GM23248 (cell line): ENCODE data around the gene BAZ2B. TPM values are rescaled to one million over a fixed set of nuclear protein-coding genes. Genes with fewer than 3 reads are reported as not detected.

Experiments
- DNase-seq: peaks from one replicate; pipeline ENCODE4 v3.0.0-alpha.2; 2015
- H2AFZ ChIP-seq: fragments of 200-600 bp; sonication (generic); 2 replicates; pipeline ENCODE4 v1.6.1; 2016; ENCODE audit warnings: antibody characterized with exemption
- H3F3A ChIP-seq: fragments of 200-600 bp; sonication (generic); 2 replicates; pipeline ENCODE4 v1.6.1; 2016; ENCODE audit warnings: mild to moderate bottlenecking, antibody characterized with exemption, mixed run types; ENCODE audit not compliant: insufficient read depth
- H3K27ac ChIP-seq: fragments of 200-600 bp; sonication (generic); 2 replicates; pipeline ENCODE4 v1.5.1; 2016; ENCODE audit warnings: mild to moderate bottlenecking
- H3K27me3 ChIP-seq: fragments of 200-600 bp; sonication (generic); replicated peaks from 2 replicates; pipeline ENCODE4 v1.6.1; 2016; ENCODE audit warnings: mild to moderate bottlenecking; ENCODE audit not compliant: insufficient read depth
- H3K36me3 ChIP-seq: fragments of 200-600 bp; sonication (generic); 2 replicates; pipeline ENCODE4 v1.6.1; 2016; ENCODE audit warnings: low read depth, mild to moderate bottlenecking
- H3K4me1 ChIP-seq: fragments of 200-600 bp; sonication (generic); 2 replicates; pipeline ENCODE4 v1.6.1; 2016; ENCODE audit warnings: mild to moderate bottlenecking; ENCODE audit not compliant: insufficient read depth
- H3K4me2 ChIP-seq: fragments of 200-600 bp; sonication (generic); one replicate; pipeline ENCODE4 v1.6.1; 2016; ENCODE audit warnings: mild to moderate bottlenecking; ENCODE audit not compliant: unreplicated experiment
- H3K4me3 ChIP-seq: fragments of 200-600 bp; sonication (generic); 2 replicates; pipeline ENCODE4 v1.5.1; 2016; ENCODE audit warnings: mild to moderate bottlenecking
- H3K79me2 ChIP-seq: fragments of 200-600 bp; sonication (generic); 2 replicates; pipeline ENCODE4 v1.6.1; 2016; ENCODE audit warnings: mild to moderate bottlenecking; ENCODE audit not compliant: insufficient read depth
- H3K9ac ChIP-seq: fragments of 200-600 bp; sonication (generic); 2 replicates; pipeline ENCODE4 v1.6.1; 2016; ENCODE audit warnings: mild to moderate bottlenecking
- H3K9me2 ChIP-seq: fragments of 200-600 bp; sonication (generic); 2 replicates; pipeline ENCODE4 v1.6.1; 2016; ENCODE audit warnings: mixed run types, mild to moderate bottlenecking, moderate library complexity; ENCODE audit not compliant: insufficient read depth
- H3K9me3 ChIP-seq: fragments of 200-600 bp; sonication (generic); one replicate; pipeline ENCODE4 v1.6.1; 2017; ENCODE audit warnings: low read depth
- H4K20me1 ChIP-seq: fragments of 200-600 bp; sonication (generic); 2 replicates; pipeline ENCODE4 v1.6.0; 2016; ENCODE audit not compliant: insufficient read depth
- EZH2 ChIP-seq: fragments of 200-600 bp; sonication (generic); IDR thresholded peaks from 2 replicates; pipeline ENCODE4 v1.6.1; 2018; ENCODE audit warnings: antibody characterized with exemption, mild to moderate bottlenecking; ENCODE audit not compliant: insufficient read depth, poor library complexity, severe bottlenecking
- EZH2phosphoT487 ChIP-seq: fragments of 200-600 bp; sonication (generic); IDR thresholded peaks from 2 replicates; pipeline ENCODE4 v1.6.1; 2018; ENCODE audit warnings: antibody characterized with exemption, moderate library complexity, mild to moderate bottlenecking, low read depth; ENCODE audit not compliant: insufficient read depth
- WGBS, 2 experiments: methylation state at CpG; one replicate each; pipeline ENCODE4 v1.1.6; 2015 to 2017; ENCODE audit warnings: low lambda C conversion rate in 2 of 2, low coverage in 1 of 2; ENCODE audit errors: missing lambda C conversion rate in 2 of 2; 5-methylcytosine and 5-hydroxymethylcytosine counted together
- in situ Hi-C: fragments of 300-500 bp; cut with MboI; formaldehyde crosslinking; loops from 2 replicates; pipeline ENCODE4 v1.15.0; 2020
- polyA plus RNA-seq: library from polyadenylated mRNA; unstranded; fragments of >200 nt; fragmentation: Nextera tagmentation; extraction: Ambion mirVana; gene quantifications from 2 replicates; pipeline ENCODE4 v1.2.1, GENCODE V29; 2016
- total RNA-seq: library from RNA; depleted of rRNA; stranded (reverse); fragments of >200 nt; shearing (Covaris generic); gene quantifications from 2 replicates; pipeline ENCODE4 v1.2.3, GENCODE V29; 2014

Gene BAZ2B
- total and polyA plus RNA-seq, 2 experiments from 2014 or later, result 17.0 to 20.5 TPM

DNA sequence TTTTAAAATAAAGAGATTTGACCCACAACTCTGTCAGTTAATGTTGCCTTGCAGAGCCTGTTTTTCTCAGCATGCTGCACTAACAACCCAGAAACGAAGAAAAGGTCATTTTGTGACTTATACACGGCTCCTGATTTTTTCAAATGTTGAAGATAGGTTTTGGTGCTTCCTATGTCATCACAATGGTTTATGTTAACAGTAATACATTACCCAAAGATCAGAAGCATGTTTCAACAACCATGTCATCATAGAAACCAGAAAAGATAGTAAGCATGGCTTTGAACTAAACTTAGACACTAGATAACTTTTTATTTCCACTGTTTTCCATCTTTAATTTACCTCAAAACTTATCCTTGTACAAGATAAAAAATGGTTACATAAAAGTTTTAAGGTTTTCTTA lies 10.1 kb downstream of the BAZ2B start:
- Histone ChIP-seq H2AFZ (no peak overlapping the region), H3K79me2 (peaks cover 84% of the 10 kb centered on the region), H3K9ac (no peak overlapping the region), H3K4me2 (no peak overlapping the region), H3K9me3 (no peaks in the 10 kb centered on the region), H3K9me2 (no peaks in the 10 kb centered on the region), H3K27ac (no peak overlapping the region), H3K36me3 (no peaks in the 10 kb centered on the region), H3K4me3 (no peak overlapping the region), H3K27me3 (no peaks in the 10 kb centered on the region), H3F3A (no peaks in the 10 kb centered on the region), H4K20me1 (no peaks in the 10 kb centered on the region), H3K4me1 (peaks cover 4% of the 10 kb centered on the region; the same call in 1 of the 2 replicates)
- WGBS, 2 experiments, result 87 to 93% methylated on average over 2 of the region's 2 CpGs
- TF ChIP-seq EZH2 (no peak), EZH2phosphoT487 (no peak)
- no peak for DNase-seq
- in situ Hi-C loops, result no loop called here

GRCh38 chr2:159605441-159606178 lies 10.7 kb downstream of the BAZ2B start:
- 41 to 44% methylated on average over 3 of the region's 3 CpGs for WGBS, 2 experiments
- no peaks in the 10 kb centered on the region for H3K27me3 ChIP-seq
- H3K4me2 ChIP-seq, result no peak overlapping the region
- H3K4me3 ChIP-seq, result no peak overlapping the region
- no peaks in the 10 kb centered on the region for H3K9me2 ChIP-seq
- H2AFZ ChIP-seq, result no peak overlapping the region
- H3K27ac ChIP-seq, result no peak overlapping the region
- H3F3A ChIP-seq, result 0 out of 2 replicates have a peak, but pooled peaks cover 3% of the 10 kb centered on the region
- TF ChIP-seq EZH2 (no peak), EZH2phosphoT487 (no peak)
- no peaks in the 10 kb centered on the region for H3K9me3 ChIP-seq
- in situ Hi-C loops, result no loop called here
- no peaks in the 10 kb centered on the region for H4K20me1 ChIP-seq
- no peak overlapping the region for H3K9ac ChIP-seq
- H3K36me3 ChIP-seq, result no peaks in the 10 kb centered on the region
- peaks cover 5% of the 10 kb centered on the region for H3K4me1 ChIP-seq
- H3K79me2 ChIP-seq, result peaks cover 82% of the 10 kb centered on the region
- DNase-seq, result no peak

DNA sequence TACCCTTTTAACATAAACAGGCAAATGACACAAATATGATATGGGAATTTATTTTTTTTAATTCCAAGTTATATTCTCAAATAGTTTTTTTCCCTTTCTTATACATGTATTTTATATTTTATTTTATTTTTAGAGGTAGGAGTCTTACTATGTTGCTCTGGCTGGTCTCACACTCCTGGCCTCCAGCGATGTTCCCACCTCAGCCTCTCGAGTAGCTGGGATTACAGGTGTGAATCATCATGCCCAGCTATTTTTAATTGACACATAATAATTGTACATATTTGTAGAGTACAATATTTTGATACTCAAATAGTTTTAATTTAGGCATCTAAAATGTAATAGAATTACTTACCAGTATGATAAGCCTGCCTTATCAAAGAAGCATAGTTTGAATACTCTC lies 12.2 kb downstream of the BAZ2B start:
- Histone ChIP-seq H3K27ac (no peak overlapping the region), H3K36me3 (no peaks in the 10 kb centered on the region), H3K27me3 (no peaks in the 10 kb centered on the region), H3F3A (0 out of 2 replicates have a peak, but pooled peaks cover 4% of the 10 kb centered on the region), H3K9ac (no peak overlapping the region), H3K4me2 (no peak overlapping the region), H2AFZ (no peak overlapping the region), H3K79me2 (peaks cover 80% of the 10 kb centered on the region), H3K4me1 (peaks cover 9% of the 10 kb centered on the region), H3K4me3 (no peak overlapping the region), H3K9me2 (no peaks in the 10 kb centered on the region), H4K20me1 (no peaks in the 10 kb centered on the region), H3K9me3 (no peaks in the 10 kb centered on the region)
- TF ChIP-seq EZH2 (no peak), EZH2phosphoT487 (no peak)
- DNase-seq, result no peak
- WGBS, 2 experiments, result 94 to 96% methylated on average over 2 of the region's 2 CpGs
- in situ Hi-C loops, result no loop called here

GRCh38 chr2:159600752-159601151 lies 15.6 kb downstream of the BAZ2B start:
- peaks cover 63% of the 10 kb centered on the region for H3K79me2 ChIP-seq
- no peak overlapping the region for H3K9ac ChIP-seq
- H3K4me3 ChIP-seq, result no peak overlapping the region
- peak overlapping the region; percentile 19; the same call in 1 of the 2 replicates for H3K27ac ChIP-seq
- H3F3A ChIP-seq, result peaks cover 9% of the 10 kb centered on the region
- TF ChIP-seq EZH2phosphoT487 (no peak), EZH2 (no peak)
- no peaks in the 10 kb centered on the region for H3K27me3 ChIP-seq
- in situ Hi-C loops, result no loop called here
- H3K36me3 ChIP-seq, result no peaks in the 10 kb centered on the region
- WGBS, 2 experiments, result 66 to 68% methylated on average over 3 of the region's 3 CpGs
- peak overlapping the region; percentile 33 for H3K4me2 ChIP-seq
- H3K9me3 ChIP-seq, result no peaks in the 10 kb centered on the region
- peak; percentile 85 for DNase-seq
- H3K4me1 ChIP-seq, result peaks cover 13% of the 10 kb centered on the region
- no peaks in the 10 kb centered on the region for H3K9me2 ChIP-seq
- H2AFZ ChIP-seq, result no peak overlapping the region
- H4K20me1 ChIP-seq, result no peaks in the 10 kb centered on the region; the same call in 1 of the 2 replicates
